Ascending aorta (tissue), 2 donors: ENCODE data around the gene CD40. TPM values are rescaled to one million over a fixed set of nuclear protein-coding genes. Genes with fewer than 3 reads are reported as not detected.

ENCODE experiments used
- DNase-seq, 2 donors: peaks; one replicate each; pipeline ENCODE4 v3.0.0-alpha.2; 2019; ENCODE audit warnings: low spot score in 2 of 2
- H3K27ac ChIP-seq, 2 donors: fragments of 200-600 bp; sonication (generic); one replicate each; pipeline ENCODE4 v1.5.1; 2016 to 2017; ENCODE audit warnings: mild to moderate bottlenecking in 1 of 2
- H3K27me3 ChIP-seq: fragments of 200-600 bp; sonication (generic); one replicate; pipeline ENCODE4 v1.5.1; 2017
- H3K36me3 ChIP-seq, 2 donors: fragments of 200-600 bp; sonication (generic); one replicate each; pipeline ENCODE4 v1.5.1; 2016
- H3K4me1 ChIP-seq, 2 donors: fragments of 200-600 bp; sonication (generic); one replicate each; pipeline ENCODE4 v1.5.1; 2016 to 2017; ENCODE audit warnings: mild to moderate bottlenecking in 1 of 2
- H3K4me3 ChIP-seq, 2 donors: fragments of 200-600 bp; sonication (generic); one replicate each; pipeline ENCODE4 v1.5.1; 2016 to 2017; ENCODE audit warnings: mild to moderate bottlenecking in 1 of 2
- H3K9me3 ChIP-seq, 2 donors: fragments of 200-600 bp; sonication (generic); one replicate each; pipeline ENCODE4 v1.5.1; 2016
- intact Hi-C: fragments of 100-400 bp; cut with DNase I; formaldehyde crosslinking; loops from one replicate; pipeline ENCODE4 v1.15.1; 2023
- total RNA-seq: library from RNA; depleted of rRNA; stranded (reverse); fragments of >200 nt; gene quantifications from one replicate; pipeline ENCODE4 v1.1.0, GENCODE V29; 2016
- TF ChIP-seq, protein P1 (sequence below), 3 experiments: fragments of 200-600 bp in 2 of 3; fragments of 450-650 bp in 1 of 3; sonication (generic) in 2 of 3; IDR thresholded peaks; one replicate each; pipeline ENCODE4 v1.5.1; 2016 to 2019; ENCODE audit warnings: antibody characterized with exemption in 3 of 3, mild to moderate bottlenecking in 1 of 3, moderate library complexity in 1 of 3

The CD40 gene
- total RNA-seq, 1 donor from 2014 or later, result 34.7 TPM

DNA sequence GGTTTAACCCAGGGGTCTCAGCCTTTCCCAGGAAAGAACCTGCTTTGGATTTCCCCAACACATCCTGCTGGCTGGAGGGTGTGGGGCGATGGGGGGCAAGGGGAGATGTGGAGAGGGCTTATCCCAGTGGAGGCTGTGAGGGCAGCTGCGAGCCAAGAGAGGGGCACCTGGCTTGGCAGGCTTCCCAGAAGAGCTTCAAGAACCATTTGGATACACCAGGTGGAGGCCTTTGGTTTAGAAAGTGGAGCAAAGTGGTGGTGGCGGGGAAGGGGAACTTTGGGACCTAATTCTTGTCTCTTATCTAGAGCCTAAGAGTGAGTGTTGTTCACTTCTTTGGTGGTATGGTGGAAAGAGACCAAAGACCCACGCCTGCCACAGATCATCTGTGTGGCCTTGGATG lies 12.4 kb downstream of the CD40 start:
- Histone ChIP-seq H3K36me3 (peaks cover 2 to 10% of the 10 kb centered on the region in 2 donors), H3K4me1 (peaks cover 0 to 14% of the 10 kb centered on the region in 2 donors), H3K27me3 (no peaks in the 10 kb centered on the region), H3K9me3 (no peaks in the 10 kb centered on the region), H3K4me3 (no peak overlapping the region), H3K27ac (no peak overlapping the region)
- intact Hi-C loops, result loop anchor here (2.0 kb wide), 1 partner anchor 218 kb away; no protein-coding TSS in a partner anchor
- DNase-seq, result no peak
- TF ChIP-seq, protein P1, sequence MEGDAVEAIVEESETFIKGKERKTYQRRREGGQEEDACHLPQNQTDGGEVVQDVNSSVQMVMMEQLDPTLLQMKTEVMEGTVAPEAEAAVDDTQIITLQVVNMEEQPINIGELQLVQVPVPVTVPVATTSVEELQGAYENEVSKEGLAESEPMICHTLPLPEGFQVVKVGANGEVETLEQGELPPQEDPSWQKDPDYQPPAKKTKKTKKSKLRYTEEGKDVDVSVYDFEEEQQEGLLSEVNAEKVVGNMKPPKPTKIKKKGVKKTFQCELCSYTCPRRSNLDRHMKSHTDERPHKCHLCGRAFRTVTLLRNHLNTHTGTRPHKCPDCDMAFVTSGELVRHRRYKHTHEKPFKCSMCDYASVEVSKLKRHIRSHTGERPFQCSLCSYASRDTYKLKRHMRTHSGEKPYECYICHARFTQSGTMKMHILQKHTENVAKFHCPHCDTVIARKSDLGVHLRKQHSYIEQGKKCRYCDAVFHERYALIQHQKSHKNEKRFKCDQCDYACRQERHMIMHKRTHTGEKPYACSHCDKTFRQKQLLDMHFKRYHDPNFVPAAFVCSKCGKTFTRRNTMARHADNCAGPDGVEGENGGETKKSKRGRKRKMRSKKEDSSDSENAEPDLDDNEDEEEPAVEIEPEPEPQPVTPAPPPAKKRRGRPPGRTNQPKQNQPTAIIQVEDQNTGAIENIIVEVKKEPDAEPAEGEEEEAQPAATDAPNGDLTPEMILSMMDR (IDR thresholded peaks at IDR 0.05), result no peak

DNA sequence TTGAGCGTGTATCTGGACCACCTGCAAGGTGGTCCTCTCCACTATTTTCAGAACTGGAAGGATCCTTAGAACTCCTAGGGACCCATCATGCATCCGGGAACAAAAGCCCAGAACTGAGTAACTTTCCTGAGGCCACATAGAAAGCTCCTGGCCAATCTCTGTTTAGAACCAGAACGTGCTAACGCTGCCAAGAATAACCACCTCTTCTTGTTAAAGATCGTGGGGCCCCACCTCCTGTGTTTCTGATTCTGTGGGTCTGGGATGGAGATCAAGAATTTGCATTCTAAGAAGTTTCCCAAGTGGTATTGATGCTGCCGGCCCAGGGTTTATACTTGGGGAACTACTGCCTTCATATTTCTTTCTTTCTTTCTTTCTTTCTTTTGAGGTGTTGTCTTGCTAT lies 13.3 kb downstream of the CD40 start:
- intact Hi-C loops, result loop anchor here (2.0 kb wide), 1 partner anchor 217 kb away; no protein-coding TSS in a partner anchor
- Histone ChIP-seq H3K4me3 (no peak overlapping the region), H3K4me1 (peaks cover 0 to 14% of the 10 kb centered on the region in 2 donors), H3K36me3 (peaks cover 2 to 3% of the 10 kb centered on the region in 2 donors), H3K9me3 (no peaks in the 10 kb centered on the region), H3K27ac (no peak overlapping the region), H3K27me3 (no peaks in the 10 kb centered on the region)
- TF ChIP-seq, protein P1 (IDR thresholded peaks at IDR 0.05), result no peak
- DNase-seq, result no peak

GRCh38 chr20:46132705-46133120 lies 14.6 kb downstream of the CD40 start:
- Histone ChIP-seq H3K27me3 (no peaks in the 10 kb centered on the region), H3K27ac (no peak overlapping the region), H3K36me3 (peaks cover 0 to 2% of the 10 kb centered on the region in 2 donors), H3K4me1 (peaks cover 0 to 14% of the 10 kb centered on the region in 2 donors), H3K9me3 (no peaks in the 10 kb centered on the region), H3K4me3 (no peak overlapping the region)
- peak in 1 of 2 donors; percentile 77 for DNase-seq
- intact Hi-C loops, result loop anchor here (2.0 kb wide), 1 partner anchor 42 kb away; no protein-coding TSS in a partner anchor
- TF ChIP-seq, protein P1 (IDR thresholded peaks at IDR 0.05), result peak; percentile 70 to 72 (median 72)

- intact Hi-C loops, result loop anchor here (2.0 kb wide), 1 partner anchor 41 kb away; no protein-coding TSS in a partner anchor
- Histone ChIP-seq H3K4me3 (no peak overlapping the region), H3K36me3 (no peaks in the 10 kb centered on the region), H3K9me3 (no peaks in the 10 kb centered on the region), H3K27ac (no peak overlapping the region), H3K4me1 (peaks cover 0 to 14% of the 10 kb centered on the region in 2 donors), H3K27me3 (no peaks in the 10 kb centered on the region)
- TF ChIP-seq, protein P1 (IDR thresholded peaks at IDR 0.05), result no peak
- DNase-seq, result no peak
Measured at GRCh38 chr20:46133886-46134654, 16.0 kb downstream of the CD40 start.

- intact Hi-C loops, result no loop called here
Measured at GRCh38 chr20:46134716-46135115, 16.6 kb downstream of the CD40 start.

More at GRCh38 chr20:46134716-46135115, 16.6 kb downstream of the CD40 start:
- TF ChIP-seq, protein P1 (IDR thresholded peaks at IDR 0.05), result no peak
- no peak for DNase-seq
- Histone ChIP-seq H3K4me3 (no peak overlapping the region), H3K4me1 (peaks cover 0 to 14% of the 10 kb centered on the region in 2 donors), H3K36me3 (no peaks in the 10 kb centered on the region), H3K27me3 (no peaks in the 10 kb centered on the region), H3K27ac (no peak overlapping the region), H3K9me3 (no peaks in the 10 kb centered on the region)
